H9 (cell line): ENCODE data around the gene LRPAP1. TPM values are rescaled to one million over a fixed set of nuclear protein-coding genes. Genes with fewer than 3 reads are reported as not detected.
"Not testable (repeated sequence)": the region's sequence is repeated elsewhere in the genome, so short reads cannot be mapped to it uniquely, and the experiment has no call there.

Experiments used
- DNase-seq: peaks from one replicate; pipeline ENCODE4 v3.0.0-alpha.2; 2017
- H2AFZ ChIP-seq: one replicate; pipeline ENCODE4 v1.6.1; 2013; ENCODE audit warnings: mild to moderate bottlenecking, low read length, control low read depth, moderate library complexity
- H2AK5ac ChIP-seq: 2 replicates; pipeline ENCODE4 v1.6.1; 2013; ENCODE audit warnings: low read length, control low read depth, mixed read lengths; ENCODE audit not compliant: insufficient read length
- H2BK120ac ChIP-seq: one replicate; pipeline ENCODE4 v1.6.1; 2013; ENCODE audit warnings: low read depth, mild to moderate bottlenecking, low read length, control low read depth, inconsistent platforms; ENCODE audit not compliant: poor library complexity, severe bottlenecking
- H2BK12ac ChIP-seq: 2 replicates; pipeline ENCODE4 v1.6.1; 2013; ENCODE audit warnings: low read length, control low read depth, mixed read lengths, low read depth; ENCODE audit not compliant: insufficient read length
- H2BK15ac ChIP-seq: 2 replicates; pipeline ENCODE4 v1.6.1; 2013; ENCODE audit warnings: low read depth, low read length, control low read depth
- H2BK20ac ChIP-seq: one replicate; pipeline ENCODE4 v1.6.1; 2013; ENCODE audit warnings: low read depth, mild to moderate bottlenecking, low read length, control low read depth, inconsistent platforms; ENCODE audit not compliant: poor library complexity, severe bottlenecking
- H2BK5ac ChIP-seq: 2 replicates; pipeline ENCODE4 v1.6.1; 2013; ENCODE audit warnings: low read length, control low read depth, mixed read lengths; ENCODE audit not compliant: insufficient read length
- H3K14ac ChIP-seq: 2 replicates; pipeline ENCODE4 v1.6.1; 2013; ENCODE audit warnings: low read length, control low read depth; ENCODE audit not compliant: insufficient read depth
- H3K18ac ChIP-seq: 2 replicates; pipeline ENCODE4 v1.6.1; 2013; ENCODE audit warnings: low read depth, mild to moderate bottlenecking, mixed read lengths, low read length, control low read depth; ENCODE audit not compliant: insufficient read length
- H3K23ac ChIP-seq: 2 replicates; pipeline ENCODE4 v1.6.1; 2013; ENCODE audit warnings: low read length, control low read depth, mixed read lengths, low read depth; ENCODE audit not compliant: insufficient read length
- H3K23me2 ChIP-seq: 2 replicates; pipeline ENCODE4 v1.6.1; 2013; ENCODE audit warnings: low read depth, mild to moderate bottlenecking, mixed read lengths, low read length, control low read depth; ENCODE audit not compliant: insufficient read length, poor library complexity, severe bottlenecking
- H3K27ac ChIP-seq: 2 replicates; pipeline ENCODE4 v1.5.1; 2013; ENCODE audit warnings: low read length, control low read depth, mixed read lengths, low read depth; ENCODE audit not compliant: insufficient read length
- H3K27me3 ChIP-seq: 2 replicates; pipeline ENCODE4 v1.6.1; 2013; ENCODE audit warnings: low read length, control low read depth, inconsistent platforms; ENCODE audit not compliant: insufficient read depth
- H3K4ac ChIP-seq: 2 replicates; pipeline ENCODE4 v1.6.1; 2013; ENCODE audit warnings: low read depth, mild to moderate bottlenecking, control low read depth, inconsistent platforms, low read length, moderate library complexity
- H3K4me1 ChIP-seq: 2 replicates; pipeline ENCODE4 v1.6.1; 2013; ENCODE audit warnings: low read length, control low read depth, inconsistent platforms; ENCODE audit not compliant: insufficient read depth
- H3K4me2 ChIP-seq: 2 replicates; pipeline ENCODE4 v1.6.1; 2013; ENCODE audit warnings: low read length, control low read depth, mixed read lengths; ENCODE audit not compliant: insufficient read length, insufficient read depth
- H3K56ac ChIP-seq: 2 replicates; pipeline ENCODE4 v1.6.1; 2013; ENCODE audit warnings: low read depth, mild to moderate bottlenecking, mixed read lengths, low read length, control low read depth; ENCODE audit not compliant: insufficient read length
- H3K79me1 ChIP-seq: 2 replicates; pipeline ENCODE4 v1.6.1; 2013; ENCODE audit warnings: low read depth, mild to moderate bottlenecking, moderate library complexity, low read length, control low read depth, inconsistent platforms; ENCODE audit not compliant: insufficient read depth, poor library complexity, severe bottlenecking
- H3K79me2 ChIP-seq: 2 replicates; pipeline ENCODE4 v1.6.1; 2013; ENCODE audit warnings: low read length, control low read depth, inconsistent platforms; ENCODE audit not compliant: insufficient read depth
- H3K9ac ChIP-seq: 2 replicates; pipeline ENCODE4 v1.6.1; 2013; ENCODE audit warnings: low read length, control low read depth, mixed read lengths; ENCODE audit not compliant: insufficient read length; ENCODE audit errors: extremely low read depth
- H3K9me3 ChIP-seq: one replicate; pipeline ENCODE4 v1.6.1; 2013; ENCODE audit warnings: low read depth, low read length, inconsistent platforms; ENCODE audit not compliant: control insufficient read depth
- H3T11ph ChIP-seq: one replicate; pipeline ENCODE4 v1.6.1; 2013; ENCODE audit warnings: mild to moderate bottlenecking, low read length, control low read depth, inconsistent platforms
- H4K20me1 ChIP-seq: one replicate; pipeline ENCODE4 v1.6.1; 2013; ENCODE audit not compliant: control insufficient read depth, insufficient read length, insufficient read depth
- H4K5ac ChIP-seq: 2 replicates; pipeline ENCODE4 v1.6.1; 2013; ENCODE audit warnings: low read depth, mild to moderate bottlenecking, mixed read lengths, low read length, control low read depth; ENCODE audit not compliant: insufficient read length
- H4K8ac ChIP-seq: replicated peaks from 2 replicates; pipeline ENCODE4 v1.6.1; 2013; ENCODE audit warnings: low read length, control low read depth, mixed read lengths, low read depth; ENCODE audit not compliant: insufficient read length
- H4K91ac ChIP-seq: 2 replicates; pipeline ENCODE4 v1.6.1; 2013; ENCODE audit warnings: low read depth, mild to moderate bottlenecking, moderate library complexity, mixed read lengths, low read length, control low read depth; ENCODE audit not compliant: insufficient read length
- H3K27ac Mint-ChIP-seq, 3 experiments: 2 replicates in 2 of 3; 3 replicates in 1 of 3; pipeline ENCODE4 v1.8.0; 2020 to 2021; ENCODE audit warnings: mixed read lengths in 3 of 3, mild to moderate bottlenecking in 1 of 3, moderate library complexity in 1 of 3
- H3K27me3 Mint-ChIP-seq: 2 replicates; pipeline ENCODE4 v1.8.0; 2021; ENCODE audit warnings: low read depth, mild to moderate bottlenecking, moderate library complexity, mixed read lengths
- H3K36me3 Mint-ChIP-seq, 3 experiments: 2 replicates in 2 of 3; 3 replicates in 1 of 3; pipeline ENCODE4 v1.8.0; 2020 to 2021; ENCODE audit warnings: low read depth in 3 of 3, mixed read lengths in 3 of 3; ENCODE audit not compliant: insufficient read depth in 1 of 3
- H3K4me1 Mint-ChIP-seq, 2 experiments: 2 replicates each; pipeline ENCODE4 v1.8.0; 2020; ENCODE audit warnings: mixed read lengths in 2 of 2
- H3K4me3 Mint-ChIP-seq, 2 experiments: 2 replicates in 1 of 2; 3 replicates in 1 of 2; pipeline ENCODE4 v1.8.0; 2020 to 2021; ENCODE audit warnings: mild to moderate bottlenecking in 2 of 2, mixed read lengths in 2 of 2, moderate library complexity in 1 of 2
- H3K9me3 Mint-ChIP-seq, 2 experiments: 2 replicates in 1 of 2; 3 replicates in 1 of 2; pipeline ENCODE4 v1.8.0; 2020; ENCODE audit warnings: mild to moderate bottlenecking in 2 of 2, mixed read lengths in 2 of 2, moderate library complexity in 1 of 2
- WGBS: extraction: QIAGEN DNeasy Blood & Tissue Kit; methylation state at CpG from one replicate; pipeline ENCODE4 v1.1.7; 2013; ENCODE audit warnings: missing lambda C conversion rate, low lambda C conversion rate, mixed read lengths; ENCODE audit not compliant: insufficient read length; ENCODE audit errors: extremely low coverage; 5-methylcytosine and 5-hydroxymethylcytosine counted together
- total RNA-seq: library from RNA; stranded (reverse); gene quantifications from 2 replicates; pipeline ENCODE4 v1.2.1, GENCODE V29; 2021

LRPAP1 gene
- total RNA-seq, 1 experiment from 2014 or later: 85.9 TPM

GRCh38 chr4:3543415-3543814 is 11.2 kb upstream of the LRPAP1 start:
- H2BK15ac ChIP-seq, H4K20me1 ChIP-seq, H3K27ac Mint-ChIP-seq, H3K4me3 Mint-ChIP-seq, H3K4me1 ChIP-seq, H3K27ac ChIP-seq, H3K4ac ChIP-seq, H3K4me2 ChIP-seq, H2BK12ac ChIP-seq, DNase-seq, H3K27me3 ChIP-seq, H3K79me1 ChIP-seq, H4K5ac ChIP-seq, H3K18ac ChIP-seq, H2BK120ac ChIP-seq, H4K91ac ChIP-seq, H3T11ph ChIP-seq, H2BK5ac ChIP-seq, H3K14ac ChIP-seq, H3K9ac ChIP-seq, H4K8ac ChIP-seq, H3K23me2 ChIP-seq, H2AFZ ChIP-seq, H3K23ac ChIP-seq, H3K79me2 ChIP-seq, H3K9me3 ChIP-seq, H3K4me1 Mint-ChIP-seq, H3K36me3 Mint-ChIP-seq, H2BK20ac ChIP-seq, H2AK5ac ChIP-seq, H3K56ac ChIP-seq: not testable (repeated sequence)
- Mint-ChIP-seq H3K9me3 (peaks cover 4 to 15% of the 10 kb centered on the region in 2 experiments; a peak in 4 of 5 replicates), H3K27me3 (peaks cover 24% of the 10 kb centered on the region)
- no CpG with 5 or more reads among the region's 8 CpGs for WGBS

- H3K27ac ChIP-seq, H2BK5ac ChIP-seq, H2BK12ac ChIP-seq, H3K4me1 ChIP-seq, H3K18ac ChIP-seq, H3K23ac ChIP-seq, H3T11ph ChIP-seq, H3K4me2 ChIP-seq, H4K91ac ChIP-seq, H3K4ac ChIP-seq, H3K79me2 ChIP-seq, H2BK120ac ChIP-seq, H3K23me2 ChIP-seq, H3K36me3 Mint-ChIP-seq, H3K4me3 Mint-ChIP-seq, H4K5ac ChIP-seq, H2AK5ac ChIP-seq, H2BK15ac ChIP-seq, DNase-seq, H4K20me1 ChIP-seq, H2AFZ ChIP-seq, H3K9me3 ChIP-seq, H3K27ac Mint-ChIP-seq, H2BK20ac ChIP-seq, H3K14ac ChIP-seq, H3K56ac ChIP-seq, H3K79me1 ChIP-seq, H3K27me3 ChIP-seq, H3K4me1 Mint-ChIP-seq, H3K9ac ChIP-seq, H4K8ac ChIP-seq: not testable (repeated sequence)
- Mint-ChIP-seq H3K9me3 (peaks cover 6 to 18% of the 10 kb centered on the region in 2 experiments), H3K27me3 (peaks cover 32% of the 10 kb centered on the region)
- no CpG with 5 or more reads among the region's 23 CpGs for WGBS
Observed at GRCh38 chr4:3538906-3539305, 6.7 kb upstream of the LRPAP1 start.
